ENCODE measurements around the gene GPAT3. TPM values are rescaled to one million over a fixed set of nuclear protein-coding genes. Genes with fewer than 3 reads are reported as not detected.

Gene GPAT3
- total RNA-seq, 1 donor from 2014 or later, result 26.4 TPM

DNA sequence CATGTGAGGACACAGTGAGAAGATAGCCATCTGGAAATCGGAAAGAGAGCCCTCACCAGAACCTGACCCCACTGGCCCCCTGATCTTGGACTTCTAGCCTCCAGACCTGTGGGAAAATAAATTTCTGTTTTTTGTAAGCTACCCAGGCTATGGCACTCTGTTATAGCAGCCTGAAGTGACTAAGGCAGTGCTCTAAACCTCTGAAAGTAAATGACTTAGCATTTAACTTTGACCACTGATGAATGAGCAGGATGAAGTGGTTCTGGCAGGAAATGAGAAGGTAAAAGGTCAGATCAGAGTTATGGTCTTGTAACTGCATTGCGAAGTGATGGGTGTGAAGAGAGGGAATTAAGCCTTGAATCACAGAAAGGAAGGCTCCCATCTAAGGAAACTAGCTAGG lies 17.0 kb downstream of the GPAT3 start:
- TF ChIP-seq, protein P1, sequence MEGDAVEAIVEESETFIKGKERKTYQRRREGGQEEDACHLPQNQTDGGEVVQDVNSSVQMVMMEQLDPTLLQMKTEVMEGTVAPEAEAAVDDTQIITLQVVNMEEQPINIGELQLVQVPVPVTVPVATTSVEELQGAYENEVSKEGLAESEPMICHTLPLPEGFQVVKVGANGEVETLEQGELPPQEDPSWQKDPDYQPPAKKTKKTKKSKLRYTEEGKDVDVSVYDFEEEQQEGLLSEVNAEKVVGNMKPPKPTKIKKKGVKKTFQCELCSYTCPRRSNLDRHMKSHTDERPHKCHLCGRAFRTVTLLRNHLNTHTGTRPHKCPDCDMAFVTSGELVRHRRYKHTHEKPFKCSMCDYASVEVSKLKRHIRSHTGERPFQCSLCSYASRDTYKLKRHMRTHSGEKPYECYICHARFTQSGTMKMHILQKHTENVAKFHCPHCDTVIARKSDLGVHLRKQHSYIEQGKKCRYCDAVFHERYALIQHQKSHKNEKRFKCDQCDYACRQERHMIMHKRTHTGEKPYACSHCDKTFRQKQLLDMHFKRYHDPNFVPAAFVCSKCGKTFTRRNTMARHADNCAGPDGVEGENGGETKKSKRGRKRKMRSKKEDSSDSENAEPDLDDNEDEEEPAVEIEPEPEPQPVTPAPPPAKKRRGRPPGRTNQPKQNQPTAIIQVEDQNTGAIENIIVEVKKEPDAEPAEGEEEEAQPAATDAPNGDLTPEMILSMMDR (conservative IDR thresholded peaks at IDR 0.05; ENCODE audit: low read depth, low read length), result no peak
- peak; percentile 73 for DNase-seq (ENCODE audit: low read depth)
- H3K4me3 ChIP-seq (ENCODE audit: low read depth, low read length), result no peak overlapping the region

DNA sequence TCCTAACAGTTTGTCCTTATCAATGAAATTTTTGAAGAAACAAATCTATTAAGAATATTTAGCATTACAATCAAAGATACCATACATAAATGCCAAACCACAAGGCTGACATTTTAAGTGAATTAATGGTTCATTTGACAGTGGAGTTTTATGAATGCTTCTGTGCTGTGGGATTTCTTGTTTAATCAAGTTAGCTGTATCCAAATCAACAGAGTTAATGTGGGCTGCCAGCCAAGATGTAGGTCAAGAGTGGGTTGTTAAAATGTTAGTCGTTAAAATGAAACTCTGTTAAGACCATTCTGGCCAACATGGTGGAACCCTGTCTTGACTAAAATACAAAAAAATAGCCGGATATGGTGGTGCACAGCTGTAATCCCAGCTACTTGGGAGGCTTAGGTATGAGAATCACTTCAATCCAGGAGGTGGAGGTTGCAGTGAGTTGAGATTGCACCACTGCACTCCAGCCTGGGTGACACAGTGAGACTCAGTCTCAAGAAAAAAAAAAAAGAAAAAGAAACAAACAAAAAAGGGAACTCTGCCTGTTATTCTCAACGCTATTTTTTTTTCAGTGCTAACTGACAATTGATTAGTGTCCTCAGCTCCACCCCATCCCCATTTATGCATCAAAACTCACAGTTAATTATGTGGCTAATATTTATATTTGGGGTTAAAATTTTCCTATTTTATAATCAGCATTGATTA lies 20.2 kb downstream of the GPAT3 start:
- TF ChIP-seq, protein P1 (conservative IDR thresholded peaks at IDR 0.05; ENCODE audit: low read depth, low read length), result no peak
- DNase-seq (ENCODE audit: low read depth), result no peak
- no peak overlapping the region for H3K4me3 ChIP-seq (ENCODE audit: low read depth, low read length)

DNA sequence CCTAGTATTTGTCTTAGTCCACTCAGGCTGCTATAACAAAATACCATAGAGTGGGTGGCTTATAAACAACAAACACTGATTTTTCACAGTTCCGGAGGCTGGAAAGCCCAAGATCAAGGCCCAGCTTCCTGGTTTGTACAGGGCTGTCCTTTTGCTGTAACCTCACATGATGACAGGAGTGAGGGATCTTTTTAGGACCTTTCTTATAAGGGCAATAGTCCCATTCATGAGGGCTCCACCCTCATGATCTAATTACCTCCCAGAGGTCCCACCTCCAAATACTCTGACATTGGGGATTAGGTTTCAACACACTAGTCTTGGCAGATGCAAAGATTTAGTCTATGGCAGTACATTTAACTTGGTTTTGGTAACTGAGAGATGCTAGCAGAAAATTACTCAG lies 20.9 kb downstream of the GPAT3 start:
- no peak for DNase-seq (ENCODE audit: low read depth)
- TF ChIP-seq, protein P1 (conservative IDR thresholded peaks at IDR 0.05; ENCODE audit: low read depth, low read length), result no peak
- H3K4me3 ChIP-seq (ENCODE audit: low read depth, low read length), result no peak overlapping the region

DNA sequence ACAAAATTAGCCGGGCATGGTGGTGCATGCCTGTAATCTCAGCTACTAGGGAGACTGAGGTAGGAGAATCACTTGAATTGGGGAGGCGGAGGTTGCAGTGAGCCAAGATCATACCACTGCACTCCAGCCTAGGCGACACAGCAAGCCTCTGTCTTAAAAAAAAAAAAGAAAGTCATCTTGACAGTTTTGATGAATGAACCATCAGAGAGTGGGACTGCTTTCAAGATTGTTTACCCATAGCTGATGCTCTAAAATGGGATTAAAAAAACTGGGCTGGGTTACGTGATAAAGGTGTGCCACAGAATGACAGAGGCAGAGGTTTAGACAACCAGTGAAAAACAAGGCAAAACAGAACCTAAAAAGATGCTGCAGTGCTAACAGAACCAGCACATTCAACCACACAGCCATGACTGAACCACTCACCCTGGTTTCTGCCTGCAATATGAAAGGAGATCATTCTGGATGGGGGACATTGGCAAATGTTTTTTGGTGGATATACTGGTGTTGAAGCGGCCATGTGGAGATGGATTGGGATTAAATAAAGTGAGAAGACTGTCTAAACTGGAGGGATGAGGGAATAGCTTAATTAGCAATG lies 22.2 kb downstream of the GPAT3 start:
- TF ChIP-seq, protein P1 (conservative IDR thresholded peaks at IDR 0.05; ENCODE audit: low read depth, low read length), result no peak
- no peak overlapping the region for H3K4me3 ChIP-seq (ENCODE audit: low read depth, low read length)
- no peak for DNase-seq (ENCODE audit: low read depth)

DNA sequence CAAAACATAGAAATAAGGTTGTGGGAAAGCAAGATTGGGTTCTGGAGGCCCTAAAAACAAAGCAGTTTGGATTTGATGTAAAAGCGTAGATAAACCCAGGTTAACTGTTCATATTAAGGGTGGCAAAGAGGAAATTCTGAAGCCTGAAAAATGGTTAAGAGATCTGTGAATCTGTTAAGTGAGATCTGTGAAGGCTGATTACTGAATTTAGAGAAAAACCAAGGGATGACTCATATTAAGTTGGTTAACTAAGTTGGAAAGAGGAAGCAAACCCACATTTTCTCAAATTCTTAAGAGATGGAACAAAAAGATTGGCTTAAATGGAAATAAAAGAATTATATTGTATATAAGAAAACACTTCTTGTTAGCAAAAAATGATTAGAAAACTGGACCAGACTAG lies 22.8 kb downstream of the GPAT3 start:
- no peak for DNase-seq (ENCODE audit: low read depth)
- H3K4me3 ChIP-seq (ENCODE audit: low read depth, low read length), result no peak overlapping the region
- TF ChIP-seq, protein P1 (conservative IDR thresholded peaks at IDR 0.05; ENCODE audit: low read depth, low read length), result no peak

DNA sequence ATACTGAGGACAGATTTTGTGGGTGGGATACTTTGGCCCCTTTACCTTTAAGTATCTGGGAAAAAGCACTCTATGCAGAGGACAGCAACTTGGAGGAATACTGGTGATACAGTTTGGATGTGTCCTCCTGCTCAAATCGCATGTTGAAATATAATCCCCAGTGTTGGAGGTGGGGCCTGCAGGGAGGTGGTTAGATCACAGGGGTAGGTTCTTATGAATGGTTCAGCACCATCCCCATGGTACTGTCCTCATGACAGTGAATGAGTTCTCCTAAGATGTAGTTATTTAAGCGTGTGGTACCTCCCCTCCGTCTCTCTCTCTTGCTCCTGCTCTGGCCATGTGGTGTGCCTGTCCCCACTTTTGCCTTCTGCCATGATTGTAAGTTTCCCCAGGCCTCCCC lies 24.6 kb downstream of the GPAT3 start:
- no peak for DNase-seq (ENCODE audit: low read depth)

More for the DNA sequence above, 24.6 kb downstream of the GPAT3 start:
- H3K4me3 ChIP-seq (ENCODE audit: low read depth, low read length), result no peak overlapping the region
- TF ChIP-seq, protein P1 (conservative IDR thresholded peaks at IDR 0.05; ENCODE audit: low read depth, low read length), result no peak

Data from epithelial cell of proximal tubule (primary cell).